H9 (cell line): ENCODE measurements around the gene IDH2. TPM values are rescaled to one million over a fixed set of nuclear protein-coding genes. Genes with fewer than 3 reads are reported as not detected.

Experiments used
- DNase-seq: peaks from one replicate; pipeline ENCODE4 v3.0.0-alpha.2; 2017
- H2AFZ ChIP-seq: one replicate; pipeline ENCODE4 v1.6.1; 2013; ENCODE audit warnings: mild to moderate bottlenecking, low read length, control low read depth, moderate library complexity
- H2AK5ac ChIP-seq: 2 replicates; pipeline ENCODE4 v1.6.1; 2013; ENCODE audit warnings: low read length, control low read depth, mixed read lengths; ENCODE audit not compliant: insufficient read length
- H2BK120ac ChIP-seq: one replicate; pipeline ENCODE4 v1.6.1; 2013; ENCODE audit warnings: low read depth, mild to moderate bottlenecking, low read length, control low read depth, inconsistent platforms; ENCODE audit not compliant: poor library complexity, severe bottlenecking
- H2BK12ac ChIP-seq: 2 replicates; pipeline ENCODE4 v1.6.1; 2013; ENCODE audit warnings: low read length, control low read depth, mixed read lengths, low read depth; ENCODE audit not compliant: insufficient read length
- H2BK15ac ChIP-seq: 2 replicates; pipeline ENCODE4 v1.6.1; 2013; ENCODE audit warnings: low read depth, low read length, control low read depth
- H2BK20ac ChIP-seq: one replicate; pipeline ENCODE4 v1.6.1; 2013; ENCODE audit warnings: low read depth, mild to moderate bottlenecking, low read length, control low read depth, inconsistent platforms; ENCODE audit not compliant: poor library complexity, severe bottlenecking
- H2BK5ac ChIP-seq: 2 replicates; pipeline ENCODE4 v1.6.1; 2013; ENCODE audit warnings: low read length, control low read depth, mixed read lengths; ENCODE audit not compliant: insufficient read length
- H3K14ac ChIP-seq: 2 replicates; pipeline ENCODE4 v1.6.1; 2013; ENCODE audit warnings: low read length, control low read depth; ENCODE audit not compliant: insufficient read depth
- H3K18ac ChIP-seq: 2 replicates; pipeline ENCODE4 v1.6.1; 2013; ENCODE audit warnings: low read depth, mild to moderate bottlenecking, mixed read lengths, low read length, control low read depth; ENCODE audit not compliant: insufficient read length
- H3K23ac ChIP-seq: 2 replicates; pipeline ENCODE4 v1.6.1; 2013; ENCODE audit warnings: low read length, control low read depth, mixed read lengths, low read depth; ENCODE audit not compliant: insufficient read length
- H3K23me2 ChIP-seq: 2 replicates; pipeline ENCODE4 v1.6.1; 2013; ENCODE audit warnings: low read depth, mild to moderate bottlenecking, mixed read lengths, low read length, control low read depth; ENCODE audit not compliant: insufficient read length, poor library complexity, severe bottlenecking
- H3K27ac ChIP-seq: 2 replicates; pipeline ENCODE4 v1.5.1; 2013; ENCODE audit warnings: low read length, control low read depth, mixed read lengths, low read depth; ENCODE audit not compliant: insufficient read length
- H3K27me3 ChIP-seq: 2 replicates; pipeline ENCODE4 v1.6.1; 2013; ENCODE audit warnings: low read length, control low read depth, inconsistent platforms; ENCODE audit not compliant: insufficient read depth
- H3K4ac ChIP-seq: 2 replicates; pipeline ENCODE4 v1.6.1; 2013; ENCODE audit warnings: low read depth, mild to moderate bottlenecking, control low read depth, inconsistent platforms, low read length, moderate library complexity
- H3K4me1 ChIP-seq: 2 replicates; pipeline ENCODE4 v1.6.1; 2013; ENCODE audit warnings: low read length, control low read depth, inconsistent platforms; ENCODE audit not compliant: insufficient read depth
- H3K4me2 ChIP-seq: 2 replicates; pipeline ENCODE4 v1.6.1; 2013; ENCODE audit warnings: low read length, control low read depth, mixed read lengths; ENCODE audit not compliant: insufficient read length, insufficient read depth
- H3K56ac ChIP-seq: 2 replicates; pipeline ENCODE4 v1.6.1; 2013; ENCODE audit warnings: low read depth, mild to moderate bottlenecking, mixed read lengths, low read length, control low read depth; ENCODE audit not compliant: insufficient read length
- H3K79me1 ChIP-seq: 2 replicates; pipeline ENCODE4 v1.6.1; 2013; ENCODE audit warnings: low read depth, mild to moderate bottlenecking, moderate library complexity, low read length, control low read depth, inconsistent platforms; ENCODE audit not compliant: insufficient read depth, poor library complexity, severe bottlenecking
- H3K79me2 ChIP-seq: 2 replicates; pipeline ENCODE4 v1.6.1; 2013; ENCODE audit warnings: low read length, control low read depth, inconsistent platforms; ENCODE audit not compliant: insufficient read depth
- H3K9ac ChIP-seq: 2 replicates; pipeline ENCODE4 v1.6.1; 2013; ENCODE audit warnings: low read length, control low read depth, mixed read lengths; ENCODE audit not compliant: insufficient read length; ENCODE audit errors: extremely low read depth
- H3K9me3 ChIP-seq: one replicate; pipeline ENCODE4 v1.6.1; 2013; ENCODE audit warnings: low read depth, low read length, inconsistent platforms; ENCODE audit not compliant: control insufficient read depth
- H3T11ph ChIP-seq: one replicate; pipeline ENCODE4 v1.6.1; 2013; ENCODE audit warnings: mild to moderate bottlenecking, low read length, control low read depth, inconsistent platforms
- H4K20me1 ChIP-seq: one replicate; pipeline ENCODE4 v1.6.1; 2013; ENCODE audit not compliant: control insufficient read depth, insufficient read length, insufficient read depth
- H4K5ac ChIP-seq: 2 replicates; pipeline ENCODE4 v1.6.1; 2013; ENCODE audit warnings: low read depth, mild to moderate bottlenecking, mixed read lengths, low read length, control low read depth; ENCODE audit not compliant: insufficient read length
- H4K8ac ChIP-seq: replicated peaks from 2 replicates; pipeline ENCODE4 v1.6.1; 2013; ENCODE audit warnings: low read length, control low read depth, mixed read lengths, low read depth; ENCODE audit not compliant: insufficient read length
- H4K91ac ChIP-seq: 2 replicates; pipeline ENCODE4 v1.6.1; 2013; ENCODE audit warnings: low read depth, mild to moderate bottlenecking, moderate library complexity, mixed read lengths, low read length, control low read depth; ENCODE audit not compliant: insufficient read length
- H3K27ac Mint-ChIP-seq, 3 experiments: 2 replicates in 2 of 3; 3 replicates in 1 of 3; pipeline ENCODE4 v1.8.0; 2020 to 2021; ENCODE audit warnings: mixed read lengths in 3 of 3, mild to moderate bottlenecking in 1 of 3, moderate library complexity in 1 of 3
- H3K27me3 Mint-ChIP-seq: 2 replicates; pipeline ENCODE4 v1.8.0; 2021; ENCODE audit warnings: low read depth, mild to moderate bottlenecking, moderate library complexity, mixed read lengths
- H3K36me3 Mint-ChIP-seq, 3 experiments: 2 replicates in 2 of 3; 3 replicates in 1 of 3; pipeline ENCODE4 v1.8.0; 2020 to 2021; ENCODE audit warnings: low read depth in 3 of 3, mixed read lengths in 3 of 3; ENCODE audit not compliant: insufficient read depth in 1 of 3
- H3K4me1 Mint-ChIP-seq, 2 experiments: 2 replicates each; pipeline ENCODE4 v1.8.0; 2020; ENCODE audit warnings: mixed read lengths in 2 of 2
- H3K4me3 Mint-ChIP-seq, 2 experiments: 2 replicates in 1 of 2; 3 replicates in 1 of 2; pipeline ENCODE4 v1.8.0; 2020 to 2021; ENCODE audit warnings: mild to moderate bottlenecking in 2 of 2, mixed read lengths in 2 of 2, moderate library complexity in 1 of 2
- H3K9me3 Mint-ChIP-seq, 2 experiments: 2 replicates in 1 of 2; 3 replicates in 1 of 2; pipeline ENCODE4 v1.8.0; 2020; ENCODE audit warnings: mild to moderate bottlenecking in 2 of 2, mixed read lengths in 2 of 2, moderate library complexity in 1 of 2
- CTCF ChIP-seq: fragments of 200-600 bp; sonication (generic); conservative IDR thresholded peaks from 3 replicates; pipeline ENCODE4 v1.8.0; 2021; ENCODE audit warnings: antibody characterized with exemption, mild to moderate bottlenecking
- WGBS: extraction: QIAGEN DNeasy Blood & Tissue Kit; methylation state at CpG from one replicate; pipeline ENCODE4 v1.1.7; 2013; ENCODE audit warnings: missing lambda C conversion rate, low lambda C conversion rate, mixed read lengths; ENCODE audit not compliant: insufficient read length; ENCODE audit errors: extremely low coverage; 5-methylcytosine and 5-hydroxymethylcytosine counted together
- total RNA-seq: library from RNA; stranded (reverse); gene quantifications from 2 replicates; pipeline ENCODE4 v1.2.1, GENCODE V29; 2021

Gene IDH2
- total RNA-seq, 1 experiment from 2014 or later, result 57.7 TPM

GRCh38 chr15:90074916-90075315, 27.4 kb downstream of the IDH2 start:
- Histone ChIP-seq H3K79me1 (no peaks in the 10 kb centered on the region), H3T11ph (no peak overlapping the region), H3K27me3 (no peaks in the 10 kb centered on the region), H3K9ac (no peak overlapping the region), H3K4ac (no peak overlapping the region), H2AK5ac (no peak overlapping the region), H2BK5ac (no peak overlapping the region), H2BK15ac (no peak overlapping the region), H3K4me1 (no peaks in the 10 kb centered on the region; the same call in 1 of the 2 replicates), H4K8ac (no peak overlapping the region), H4K20me1 (peaks cover 2% of the 10 kb centered on the region), H2BK12ac (no peak overlapping the region), H3K56ac (no peak overlapping the region), H3K9me3 (no peaks in the 10 kb centered on the region), H3K79me2 (no peaks in the 10 kb centered on the region), H2AFZ (no peak overlapping the region), H4K5ac (no peak overlapping the region), H2BK20ac (no peak overlapping the region), H3K23ac (no peak overlapping the region), H3K23me2 (no peaks in the 10 kb centered on the region), H2BK120ac (no peak overlapping the region), H3K18ac (no peak overlapping the region), H3K4me2 (no peak overlapping the region), H4K91ac (no peak overlapping the region), H3K27ac (no peak overlapping the region), H3K14ac (no peak overlapping the region; the same call in 1 of the 2 replicates)
- no CpG with 5 or more reads among the region's 5 CpGs for WGBS
- peaks cover 2 to 25% (median 11%) of the 10 kb centered on the region in 3 experiments; a peak in 3 of 7 replicates for H3K36me3 Mint-ChIP-seq
- peaks cover 18 to 20% of the 10 kb centered on the region in 2 experiments for H3K4me1 Mint-ChIP-seq
- no peak for TF ChIP-seq CTCF
- no peak for DNase-seq
- no peaks in the 10 kb centered on the region for H3K9me3 Mint-ChIP-seq
- H3K27ac Mint-ChIP-seq, result no peak overlapping the region
- no peak overlapping the region for H3K4me3 Mint-ChIP-seq
- no peaks in the 10 kb centered on the region for H3K27me3 Mint-ChIP-seq
